Left renal pelvis (tissue), 4 donors: ENCODE data around the gene PLEK2. TPM values are rescaled to one million over a fixed set of nuclear protein-coding genes. Genes with fewer than 3 reads are reported as not detected.
"Not testable (repeated sequence)": the region's sequence is repeated elsewhere in the genome, so short reads cannot be mapped to it uniquely, and the experiment has no call there.

Experiments
- DNase-seq, 4 donors: peaks; one replicate each; pipeline ENCODE4 v3.0.0-alpha.2; 2013; ENCODE audit warnings: low read depth in 4 of 4, low spot score in 3 of 4
- polyA plus RNA-seq, 4 donors: library from polyadenylated mRNA; unstranded; fragments of 120-200 nt; gene quantifications; one replicate each; pipeline ENCODE4 v1.2.1, GENCODE V29; 2013; ENCODE audit not compliant: insufficient read length in 4 of 4

The PLEK2 gene
- polyA plus RNA-seq, 4 donors = 1.4 to 3.2 (median 2.1) TPM

GRCh38 chr14:67408122-67408801, 3.7 kb downstream of the PLEK2 start:
- not testable (repeated sequence) for DNase-seq

- DNase-seq = no peak
Observed at GRCh38 chr14:67405771-67406170, 6.2 kb downstream of the PLEK2 start.

GRCh38 chr14:67400434-67400833, 11.5 kb downstream of the PLEK2 start:
- no peak for DNase-seq

GRCh38 chr14:67397536-67397935, 14.4 kb downstream of the PLEK2 start:
- DNase-seq = no peak

- DNase-seq = no peak
Observed at GRCh38 chr14:67396381-67396970, 15.5 kb downstream of the PLEK2 start.

GRCh38 chr14:67395876-67396189, 16.1 kb downstream of the PLEK2 start:
- DNase-seq = no peak

- no peak for DNase-seq
Observed at GRCh38 chr14:67395086-67395875, 16.7 kb downstream of the PLEK2 start.

- no peak for DNase-seq
Observed at GRCh38 chr14:67393689-67394088, 18.3 kb downstream of the PLEK2 start.

GRCh38 chr14:67392800-67393199, 19.2 kb downstream of the PLEK2 start:
- DNase-seq = no peak

GRCh38 chr14:67392123-67392522, 19.8 kb downstream of the PLEK2 start:
- no peak for DNase-seq

DNA sequence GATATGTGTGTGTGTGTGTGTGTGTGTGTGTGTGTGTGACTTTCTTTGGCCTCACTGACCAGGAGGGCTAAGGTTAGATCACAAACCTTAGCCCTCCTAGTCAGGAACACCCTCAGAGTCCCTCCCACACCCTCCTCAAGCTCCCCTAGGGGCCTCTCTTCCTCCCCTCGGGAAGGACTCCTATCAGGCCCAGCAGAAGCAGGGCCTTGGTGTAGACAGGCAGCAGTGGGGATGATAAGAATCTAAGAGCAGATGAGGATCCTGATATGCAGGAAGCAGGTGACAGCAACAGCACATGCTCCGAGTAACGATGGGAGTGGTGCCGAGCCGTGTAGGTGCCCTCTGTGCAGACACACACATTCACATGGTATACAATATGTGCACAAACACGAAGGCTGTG, 20.7 kb downstream of the PLEK2 start:
- no peak for DNase-seq

DNA sequence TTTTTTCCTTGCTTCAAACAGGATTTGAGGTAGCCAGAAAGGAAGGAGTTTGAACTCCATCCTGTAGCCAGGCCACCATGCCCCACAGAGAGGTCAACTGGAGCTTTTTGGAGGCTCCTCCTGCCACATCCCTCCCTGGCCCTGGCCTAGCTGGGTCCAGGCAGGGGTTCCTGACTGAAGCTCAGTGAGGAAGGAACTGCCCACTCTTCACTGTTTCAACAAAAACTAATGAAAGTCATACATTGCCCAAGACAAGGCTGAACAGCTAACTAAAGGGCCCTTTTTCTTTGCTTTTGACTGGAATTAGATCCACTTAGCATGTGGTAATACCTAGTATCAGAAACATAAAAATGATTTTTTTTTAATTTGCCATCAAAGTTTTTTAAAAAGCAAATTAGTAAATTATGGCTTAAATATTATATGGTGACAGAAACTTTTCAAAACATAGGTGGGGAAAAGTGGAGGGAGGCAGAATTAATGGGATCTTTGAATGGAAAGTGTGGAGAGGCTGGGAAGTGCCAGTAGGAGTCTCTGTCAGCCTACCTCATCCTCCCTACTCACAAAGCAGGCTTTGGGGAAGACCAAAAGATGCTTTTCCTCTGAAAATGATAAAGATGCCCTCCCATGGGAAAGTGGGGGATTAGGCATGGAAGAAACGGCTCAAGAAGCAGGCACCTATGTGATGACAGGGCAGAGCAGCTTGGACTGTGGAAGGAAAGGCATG, 22.0 kb downstream of the PLEK2 start:
- DNase-seq = no peak

DNA sequence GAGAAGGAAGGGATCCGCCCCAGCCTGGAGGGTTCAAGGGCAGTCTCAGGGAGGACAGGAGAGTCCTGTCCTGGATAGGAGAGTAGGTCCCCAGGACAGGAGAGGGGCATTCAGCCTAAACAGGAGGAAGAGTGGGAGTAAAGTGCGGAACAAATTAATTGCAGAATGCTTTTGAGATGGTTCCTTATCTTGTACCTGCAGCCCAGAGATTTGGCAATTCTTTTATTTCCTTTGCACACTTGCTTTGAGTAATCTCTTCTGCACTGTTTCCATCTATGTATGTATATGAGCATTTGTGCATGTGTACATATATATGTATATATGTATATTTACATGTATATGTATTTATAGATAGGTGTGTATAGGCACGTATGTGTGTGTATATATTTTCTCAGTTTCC, 22.7 kb downstream of the PLEK2 start:
- DNase-seq = no peak

DNA sequence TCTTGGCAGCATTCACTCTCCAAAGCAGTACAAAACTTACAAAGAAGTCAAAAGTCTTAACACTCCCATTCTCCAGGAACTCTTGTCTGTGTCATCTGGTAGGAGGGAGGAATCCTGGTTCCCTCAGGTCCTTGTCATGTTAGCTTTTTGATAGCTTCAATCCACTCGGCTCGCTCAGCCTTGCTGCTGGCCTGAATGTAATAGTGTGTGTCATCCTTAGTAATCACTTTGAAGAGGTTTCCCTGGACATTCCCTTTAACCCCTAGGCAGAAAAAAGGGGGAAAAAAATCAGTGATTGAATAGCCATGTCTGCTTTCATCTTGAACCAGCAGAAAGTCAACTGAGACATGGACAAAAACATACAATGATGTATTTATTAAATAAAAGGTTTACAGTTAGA, 24.8 kb downstream of the PLEK2 start:
- no peak for DNase-seq

DNA sequence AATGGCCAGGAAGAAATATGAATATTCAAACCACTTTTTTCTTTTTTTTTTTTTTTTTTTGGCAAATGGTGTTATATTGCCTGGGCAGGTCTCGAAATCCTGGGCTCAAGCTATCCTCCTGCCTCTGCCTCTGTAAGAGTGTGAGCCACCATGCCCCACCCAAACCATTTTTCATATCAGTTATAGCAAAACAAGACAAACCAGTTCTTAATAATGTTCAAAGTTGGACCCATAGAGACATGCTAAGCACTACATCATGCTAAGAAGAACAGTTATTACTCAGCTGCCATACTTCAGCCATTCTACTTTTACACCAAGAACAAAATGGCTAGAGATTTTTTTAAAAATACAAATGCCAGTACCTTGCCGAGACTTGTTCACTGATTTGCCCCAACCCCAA, 26.3 kb downstream of the PLEK2 start:
- DNase-seq = no peak

DNA sequence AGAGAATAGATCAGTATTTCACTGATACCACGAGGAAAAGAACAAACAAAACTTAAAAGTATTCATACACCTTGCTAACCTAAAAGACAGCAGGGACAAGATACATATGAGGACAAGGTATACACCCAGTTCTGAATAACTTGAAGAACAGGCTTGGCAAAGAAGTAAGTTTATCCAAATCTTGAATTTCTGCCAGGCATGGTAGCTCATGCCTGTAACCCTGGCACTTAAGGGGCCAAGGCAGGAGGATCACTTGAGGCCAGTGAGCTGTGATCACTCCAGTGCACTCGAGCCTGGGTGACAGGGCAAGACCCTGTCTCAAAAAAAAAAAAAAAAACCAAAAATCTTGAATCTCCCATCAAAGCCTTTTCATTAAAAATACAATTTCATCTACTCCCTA, 26.8 kb downstream of the PLEK2 start:
- no peak for DNase-seq

DNA sequence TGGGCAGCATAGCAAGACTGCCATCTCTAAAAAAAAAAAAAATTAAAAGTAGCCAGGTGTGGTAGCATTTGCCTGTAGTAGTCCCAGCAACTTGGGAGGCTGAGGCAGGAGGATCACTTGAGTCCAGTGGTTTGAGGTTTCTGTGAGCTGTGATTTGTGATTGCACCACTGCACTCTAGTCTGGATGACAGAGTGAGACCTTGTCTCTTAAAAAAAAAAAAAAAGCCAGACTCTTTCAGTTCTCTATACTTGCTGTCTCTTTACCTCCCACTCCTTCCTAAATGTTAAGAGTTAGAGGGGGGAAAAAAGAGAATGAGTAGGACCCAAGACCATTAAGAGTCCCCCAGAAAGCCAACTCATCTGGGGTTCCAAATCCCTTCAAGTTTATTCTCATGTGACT, 34.0 kb downstream of the PLEK2 start:
- DNase-seq = no peak

GRCh38 chr14:67373347-67373746, 38.6 kb downstream of the PLEK2 start:
- no peak for DNase-seq

DNA sequence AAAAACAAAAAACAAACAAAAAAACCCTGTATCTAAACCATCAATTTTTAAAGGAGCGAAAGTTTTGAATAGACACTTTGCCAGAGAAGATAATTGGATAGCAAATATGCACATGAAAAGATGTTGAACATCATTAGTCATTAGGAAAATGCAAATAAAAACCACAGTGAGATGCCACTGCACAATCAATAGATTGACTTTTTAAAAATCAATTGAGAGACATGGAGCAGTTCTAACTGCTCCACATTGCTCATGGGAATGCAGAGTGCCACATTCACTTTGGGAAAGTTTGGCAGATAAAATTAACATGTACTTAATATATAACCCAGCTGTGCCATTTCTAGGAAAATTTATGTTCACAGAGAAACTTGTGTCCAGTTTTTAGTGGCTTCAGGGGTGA, 39.1 kb downstream of the PLEK2 start:
- no peak for DNase-seq

DNA sequence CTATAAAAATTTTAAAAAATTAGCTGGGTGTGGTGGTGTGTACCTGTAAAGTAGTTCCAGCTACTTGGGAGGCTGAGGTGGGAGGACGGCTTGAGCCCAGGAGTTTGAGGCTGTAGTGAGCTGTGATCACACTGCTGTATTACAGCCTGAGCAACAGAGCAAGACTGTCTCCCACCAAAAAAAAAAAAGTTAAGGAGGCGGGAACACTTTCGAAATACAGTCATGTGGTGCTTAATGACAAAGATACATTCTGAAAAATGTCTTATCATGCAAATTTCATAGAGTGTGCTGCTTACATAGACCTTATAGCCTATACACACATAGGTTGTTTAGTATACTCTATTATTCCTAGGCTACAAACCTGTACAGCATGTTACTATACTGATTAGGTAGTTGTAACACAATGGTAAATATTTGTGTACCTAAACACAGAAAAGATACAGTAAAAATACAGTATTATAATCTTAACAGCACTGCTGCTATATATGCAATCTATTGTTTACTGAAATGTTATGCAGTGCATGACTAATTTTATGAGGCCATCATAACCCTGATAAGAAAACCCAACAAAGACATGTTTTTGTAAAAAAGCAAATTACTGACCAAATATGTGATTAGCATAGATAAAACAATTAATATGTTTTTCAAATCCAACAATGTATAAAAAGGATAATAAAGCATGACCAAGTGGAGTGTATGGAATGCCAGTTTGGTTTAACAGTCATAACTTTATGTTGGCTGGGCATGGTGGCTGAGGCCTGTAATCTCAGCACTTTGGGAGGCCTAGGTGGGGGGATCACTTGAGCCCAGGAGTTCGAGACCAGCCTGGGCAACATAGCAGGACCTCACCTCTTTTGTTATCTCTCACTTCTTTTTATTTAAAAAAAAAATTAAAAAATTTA, 40.5 kb downstream of the PLEK2 start:
- DNase-seq = no peak
